ENCODE data around the gene GAMT. TPM values are rescaled to one million over a fixed set of nuclear protein-coding genes. Genes with fewer than 3 reads are reported as not detected.

Gene GAMT
- total RNA-seq, 1 donor = 6.7 TPM

DNA sequence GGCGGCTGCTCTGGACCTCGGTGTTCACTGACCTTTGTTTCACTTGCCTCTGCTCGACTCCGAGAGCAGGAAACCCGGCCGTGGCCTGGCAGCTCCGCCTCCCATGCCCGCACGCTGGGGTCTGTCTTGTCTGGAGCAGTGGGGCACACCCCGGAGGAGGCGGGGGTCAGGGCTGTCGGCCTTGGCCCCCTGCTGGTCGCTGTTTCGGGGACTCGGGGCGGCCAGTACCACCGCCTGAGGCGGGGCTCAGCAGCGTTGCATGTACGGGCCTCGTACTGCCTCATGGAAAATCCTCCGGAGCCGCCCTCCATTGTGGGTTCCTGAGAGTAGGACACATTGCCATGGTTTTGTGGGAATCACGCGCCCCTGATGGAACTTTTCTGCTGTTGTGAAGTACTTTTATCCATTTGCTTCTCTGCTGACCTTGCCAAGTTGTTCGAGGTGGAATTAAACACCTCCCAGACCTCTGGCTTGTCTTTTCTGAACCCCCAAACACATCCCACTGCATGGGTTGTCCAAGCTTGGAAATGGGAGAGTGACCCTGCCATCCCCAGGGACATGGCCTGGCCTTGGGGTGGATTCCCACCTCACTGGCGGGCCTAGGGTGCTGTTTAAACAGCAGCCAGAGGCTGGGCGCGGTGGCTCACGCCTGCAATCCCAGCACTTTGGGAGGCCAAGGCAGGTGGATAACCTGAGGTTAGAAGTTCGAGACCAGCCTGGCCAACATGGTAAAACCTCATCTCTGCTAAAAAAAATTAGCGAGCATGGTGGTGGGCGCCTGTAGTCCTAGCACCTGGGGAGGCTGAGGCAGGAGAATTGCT is 23.2 kb downstream of the GAMT start:
- Histone ChIP-seq H3K9me3 (ENCODE audit: low read depth, low read length) (no peaks in the 10 kb centered on the region), H3K4me3 (ENCODE audit: low read length) (no peak overlapping the region), H3K27me3 (ENCODE audit: insufficient read depth, low read length) (no peaks in the 10 kb centered on the region)

DNA sequence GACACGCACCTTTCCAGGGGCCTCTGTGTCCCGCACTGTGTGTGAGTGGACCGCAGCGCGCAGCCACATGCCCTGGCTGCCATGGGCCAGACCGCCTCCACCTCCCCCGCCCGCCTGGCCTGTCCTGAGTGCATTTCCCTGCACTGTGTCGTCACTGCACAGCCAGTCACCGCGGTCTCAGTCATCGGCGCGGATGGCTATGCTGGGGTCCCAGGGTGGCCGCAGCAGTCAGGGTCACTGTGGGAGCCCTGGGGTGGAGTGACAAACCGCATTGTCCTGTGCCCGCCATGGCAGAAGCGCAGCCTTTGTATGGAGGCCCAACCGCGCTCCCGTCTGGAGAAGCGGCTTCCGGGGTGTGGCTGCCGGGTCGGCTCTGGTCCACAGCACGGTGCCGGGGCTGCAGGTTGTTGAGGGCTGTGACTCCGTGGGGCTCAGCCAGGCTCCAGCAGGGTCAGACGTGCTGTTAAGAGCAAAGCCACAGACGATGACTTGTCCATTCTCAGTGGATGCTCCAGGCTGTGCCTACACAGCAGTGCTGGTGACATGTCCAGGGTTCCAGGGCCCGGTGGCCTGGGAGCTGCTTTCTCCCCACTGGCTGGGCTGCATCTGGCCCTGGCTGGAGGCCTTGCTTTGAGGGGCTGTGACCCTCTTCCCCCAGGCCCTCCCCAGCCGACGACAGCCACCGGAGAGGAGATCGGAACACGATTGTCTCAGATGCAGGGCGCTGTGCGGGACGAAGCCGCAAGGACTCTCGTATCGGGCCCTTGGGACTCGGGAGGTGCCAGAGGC is 24.0 kb downstream of the GAMT start:
- H3K4me1 ChIP-seq (ENCODE audit: insufficient read depth, low read length) = no peaks in the 10 kb centered on the region
- H3K27me3 ChIP-seq (ENCODE audit: insufficient read depth, low read length) = no peaks in the 10 kb centered on the region
- H3K4me3 ChIP-seq (ENCODE audit: low read length) = no peak overlapping the region
- no peaks in the 10 kb centered on the region for H3K9me3 ChIP-seq (ENCODE audit: low read depth, low read length)

More for the DNA sequence above, 23.2 kb downstream of the GAMT start:
- H3K4me1 ChIP-seq (ENCODE audit: insufficient read depth, low read length) = no peaks in the 10 kb centered on the region

DNA sequence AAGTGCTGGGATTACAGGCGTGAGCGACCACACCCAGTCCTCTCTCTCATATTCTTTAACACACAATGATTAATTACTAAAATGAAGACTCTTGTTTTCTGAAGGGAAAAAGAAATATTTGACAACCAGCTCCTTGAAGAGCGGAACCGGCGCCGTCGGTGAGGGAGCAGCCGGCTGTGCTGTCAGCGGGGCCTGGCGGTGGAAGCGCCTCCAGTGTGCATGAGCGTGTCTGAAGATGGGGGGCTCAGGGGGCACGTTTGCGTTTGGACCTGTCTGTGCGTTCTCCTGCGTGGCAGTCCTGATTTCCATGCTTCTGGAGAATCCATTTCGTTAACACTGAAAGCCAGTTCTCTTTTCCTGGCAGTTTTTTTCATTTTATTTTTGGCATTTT is 24.9 kb downstream of the GAMT start:
- Histone ChIP-seq H3K4me3 (ENCODE audit: low read length) (no peak overlapping the region), H3K27me3 (ENCODE audit: insufficient read depth, low read length) (no peaks in the 10 kb centered on the region), H3K9me3 (ENCODE audit: low read depth, low read length) (no peaks in the 10 kb centered on the region), H3K4me1 (ENCODE audit: insufficient read depth, low read length) (no peaks in the 10 kb centered on the region)

GRCh38 chr19:1374250-1374577 is 27.1 kb downstream of the GAMT start:
- H3K4me3 ChIP-seq (ENCODE audit: low read length) = no peak overlapping the region

GRCh38 chr19:1373534-1374249 is 27.6 kb downstream of the GAMT start:
- no peaks in the 10 kb centered on the region for H3K27me3 ChIP-seq (ENCODE audit: insufficient read depth, low read length)
- H3K4me3 ChIP-seq (ENCODE audit: low read length) = no peak overlapping the region
- H3K9me3 ChIP-seq (ENCODE audit: low read depth, low read length) = no peaks in the 10 kb centered on the region
- no peaks in the 10 kb centered on the region for H3K4me1 ChIP-seq (ENCODE audit: insufficient read depth, low read length)

More at GRCh38 chr19:1374250-1374577, 27.1 kb downstream of the GAMT start:
- Histone ChIP-seq H3K27me3 (ENCODE audit: insufficient read depth, low read length) (no peaks in the 10 kb centered on the region), H3K4me1 (ENCODE audit: insufficient read depth, low read length) (no peaks in the 10 kb centered on the region), H3K9me3 (ENCODE audit: low read depth, low read length) (no peaks in the 10 kb centered on the region)

- Histone ChIP-seq H3K9me3 (ENCODE audit: low read depth, low read length) (no peaks in the 10 kb centered on the region), H3K4me3 (ENCODE audit: low read length) (no peak overlapping the region), H3K4me1 (ENCODE audit: insufficient read depth, low read length) (no peaks in the 10 kb centered on the region), H3K27me3 (ENCODE audit: insufficient read depth, low read length) (no peaks in the 10 kb centered on the region)
Observed at GRCh38 chr19:1373042-1373533, 28.3 kb downstream of the GAMT start.

DNA sequence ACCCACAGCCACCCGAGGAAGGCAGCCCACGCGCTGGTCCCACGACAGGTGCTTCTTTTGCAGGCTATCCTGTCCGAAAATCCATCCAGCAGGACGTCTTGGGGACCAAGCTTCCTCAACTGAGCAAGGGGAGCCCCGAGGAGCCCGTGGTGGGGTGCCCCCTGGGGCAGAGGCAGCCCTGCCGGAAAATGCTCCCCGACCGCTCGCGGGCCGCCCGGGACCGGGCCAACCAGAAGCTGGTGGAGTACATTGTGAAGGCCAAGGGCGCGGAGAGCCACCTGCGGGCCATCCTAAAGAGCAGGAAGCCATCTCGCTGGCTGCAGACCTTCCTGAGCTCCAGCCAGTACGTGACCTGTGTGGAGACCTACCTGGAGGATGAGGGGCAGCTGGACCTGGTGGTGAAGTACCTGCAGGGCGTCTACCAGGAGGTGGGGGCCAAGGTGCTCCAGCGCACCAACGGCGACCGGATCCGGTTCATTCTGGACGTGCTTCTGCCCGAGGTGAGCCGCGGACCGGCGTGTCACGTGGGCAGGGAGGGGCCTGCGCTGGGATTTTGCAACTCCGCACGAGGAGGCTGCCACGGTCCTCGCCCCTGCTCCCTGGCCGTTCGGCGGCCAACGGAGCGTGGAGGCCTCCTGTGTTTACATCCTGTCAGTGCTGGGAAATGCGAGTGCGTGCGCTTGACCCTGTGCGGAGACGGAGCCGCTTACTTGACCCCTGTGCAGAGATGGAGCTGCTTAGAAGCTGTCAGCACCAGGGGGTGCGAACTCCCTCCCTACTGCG is 30.6 kb downstream of the GAMT start:
- Histone ChIP-seq H3K4me3 (ENCODE audit: low read length) (no peak overlapping the region), H3K9me3 (ENCODE audit: low read depth, low read length) (no peaks in the 10 kb centered on the region), H3K27me3 (ENCODE audit: insufficient read depth, low read length) (no peaks in the 10 kb centered on the region), H3K4me1 (ENCODE audit: insufficient read depth, low read length) (peaks cover 23% of the 10 kb centered on the region)

- Histone ChIP-seq H3K4me3 (ENCODE audit: low read length) (no peak overlapping the region), H3K9me3 (ENCODE audit: low read depth, low read length) (no peaks in the 10 kb centered on the region), H3K27me3 (ENCODE audit: insufficient read depth, low read length) (no peaks in the 10 kb centered on the region), H3K4me1 (ENCODE audit: insufficient read depth, low read length) (peaks cover 29% of the 10 kb centered on the region)
Observed at GRCh38 chr19:1369214-1369805, 32.0 kb downstream of the GAMT start.

DNA sequence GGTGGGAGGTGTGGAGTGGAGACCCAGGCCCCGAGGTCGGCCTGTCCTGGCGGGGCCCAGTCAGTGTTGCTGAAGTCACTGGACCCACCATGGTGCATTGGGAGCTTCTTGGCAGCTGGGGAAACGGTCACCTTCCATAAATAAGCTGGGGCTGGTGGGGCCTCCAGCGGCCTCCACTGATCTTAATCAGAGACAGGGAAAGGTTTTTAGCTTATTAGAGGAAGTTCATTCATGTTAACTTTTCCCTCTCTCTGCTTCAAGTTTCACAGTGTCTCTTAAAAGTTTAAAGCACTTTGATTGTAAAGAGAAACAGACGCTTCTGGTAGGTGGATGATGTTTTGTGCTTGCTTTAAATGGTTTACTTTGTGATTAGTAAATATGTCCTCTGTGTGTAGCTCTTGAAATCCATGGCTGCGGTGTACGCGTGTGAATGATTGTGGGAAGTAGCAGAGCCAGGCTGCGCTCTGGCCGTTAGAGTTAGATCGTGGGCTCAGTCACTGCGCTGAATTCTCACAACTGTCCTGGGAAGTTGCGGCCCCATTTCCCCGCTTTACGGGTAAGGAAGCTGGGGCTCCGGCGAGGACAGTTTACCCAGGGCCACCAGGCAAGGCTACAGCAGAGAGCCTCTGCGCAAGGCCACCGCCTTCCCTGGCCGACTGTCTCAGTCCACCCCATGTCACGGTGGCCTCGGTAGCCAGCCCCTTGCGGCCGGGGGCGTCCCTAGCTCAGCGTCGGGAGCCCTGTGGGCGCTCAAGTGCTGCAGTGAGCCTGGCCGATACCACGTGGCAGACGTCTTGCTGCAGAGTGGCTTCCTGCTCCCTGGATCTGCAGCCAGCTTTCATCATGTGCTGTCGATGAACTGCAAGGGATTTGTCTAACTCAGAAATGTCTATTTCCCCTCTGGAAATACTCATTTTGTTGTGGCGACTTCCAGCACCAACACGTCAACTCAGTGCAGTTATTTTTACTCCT is 34.2 kb downstream of the GAMT start:
- H3K27me3 ChIP-seq (ENCODE audit: insufficient read depth, low read length) = no peaks in the 10 kb centered on the region
- H3K4me1 ChIP-seq (ENCODE audit: insufficient read depth, low read length) = peaks cover 50% of the 10 kb centered on the region
- H3K9me3 ChIP-seq (ENCODE audit: low read depth, low read length) = no peaks in the 10 kb centered on the region
- no peak overlapping the region for H3K4me3 ChIP-seq (ENCODE audit: low read length)

- H3K9me3 ChIP-seq (ENCODE audit: low read depth, low read length) = no peaks in the 10 kb centered on the region
- H3K4me3 ChIP-seq (ENCODE audit: low read length) = no peak overlapping the region
- H3K27me3 ChIP-seq (ENCODE audit: insufficient read depth, low read length) = no peaks in the 10 kb centered on the region
- peaks cover 54% of the 10 kb centered on the region for H3K4me1 ChIP-seq (ENCODE audit: insufficient read depth, low read length)
Observed at GRCh38 chr19:1366296-1366695, 35.0 kb downstream of the GAMT start.

DNA sequence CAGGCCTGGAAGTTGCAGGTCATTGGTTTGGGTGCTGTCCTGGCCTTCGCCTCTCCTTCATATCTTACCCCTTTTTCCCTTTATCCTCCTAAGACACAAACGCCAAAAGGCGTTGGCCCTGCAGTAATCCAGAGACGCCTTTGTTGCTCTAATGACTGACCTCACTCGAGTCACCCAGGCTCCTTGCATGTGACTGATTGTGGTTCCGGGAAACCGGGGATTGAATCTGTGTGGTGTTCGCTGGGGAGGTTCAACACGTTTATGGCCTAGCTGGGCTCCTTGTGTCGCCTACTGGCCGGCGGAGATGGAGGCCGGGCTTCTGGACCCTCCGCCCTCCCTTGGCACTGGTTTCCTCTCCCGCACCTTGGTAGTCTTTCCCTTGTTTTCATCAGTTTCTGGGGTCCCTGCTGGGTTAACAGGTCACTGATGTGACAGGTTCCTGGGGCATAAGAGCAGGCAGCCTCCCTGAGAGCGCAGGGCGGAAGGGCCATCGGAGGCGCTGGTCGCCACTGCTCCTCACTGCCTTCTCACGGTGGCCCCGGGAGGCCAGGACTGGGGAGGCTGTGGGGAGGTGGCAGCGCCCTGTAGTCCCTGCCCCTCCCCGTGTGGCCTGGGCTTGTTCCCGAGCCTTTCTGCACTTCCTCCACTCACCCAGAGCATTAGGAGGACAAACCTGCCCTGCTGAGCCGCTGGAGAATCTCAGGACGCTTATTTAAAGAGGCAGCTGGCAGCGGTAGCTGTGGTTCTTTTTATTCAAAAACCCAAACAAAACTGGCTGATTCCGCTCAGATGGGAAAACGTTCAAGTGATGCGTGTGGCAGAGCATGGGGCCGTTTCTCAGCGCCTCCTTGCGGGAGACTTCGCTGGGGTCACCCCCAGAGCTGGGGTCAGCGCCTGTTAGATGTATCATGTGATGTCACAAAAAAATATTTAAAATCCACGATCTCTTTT is 35.7 kb downstream of the GAMT start:
- Histone ChIP-seq H3K4me3 (ENCODE audit: low read length) (no peak overlapping the region), H3K4me1 (ENCODE audit: insufficient read depth, low read length) (peaks cover 58% of the 10 kb centered on the region), H3K9me3 (ENCODE audit: low read depth, low read length) (no peaks in the 10 kb centered on the region), H3K27me3 (ENCODE audit: insufficient read depth, low read length) (no peaks in the 10 kb centered on the region)

DNA sequence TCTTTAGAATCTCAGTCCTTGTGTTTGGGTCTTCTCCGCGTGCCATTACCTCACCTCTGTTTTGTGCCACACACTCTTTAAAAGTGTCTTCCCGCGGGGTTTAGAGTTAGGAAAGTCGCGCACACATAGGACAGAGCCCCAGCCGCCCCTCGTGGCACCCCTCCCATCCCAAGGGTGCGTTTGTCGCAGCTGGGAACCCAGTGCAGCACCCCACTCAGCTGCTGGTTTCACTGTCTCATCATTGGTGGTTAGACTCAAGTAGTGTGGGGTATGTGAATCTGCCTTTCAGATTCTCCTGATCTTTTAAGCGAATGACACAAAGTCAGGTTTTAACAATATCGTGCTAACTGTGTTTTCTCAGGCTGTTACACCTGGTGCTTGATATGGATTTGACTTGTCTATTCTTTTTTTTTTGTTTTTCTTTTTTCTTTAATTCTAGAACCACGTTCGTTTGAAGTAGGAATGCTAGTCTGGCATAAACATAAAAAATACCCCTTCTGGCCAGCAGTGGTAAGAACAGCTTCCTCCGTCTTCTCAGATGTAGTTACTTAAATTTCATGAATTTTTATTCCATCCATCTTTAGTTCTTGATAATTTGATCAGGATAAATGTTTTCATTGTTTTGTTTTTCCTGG is 37.2 kb downstream of the GAMT start:
- no peaks in the 10 kb centered on the region for H3K27me3 ChIP-seq (ENCODE audit: insufficient read depth, low read length)
- no peaks in the 10 kb centered on the region for H3K9me3 ChIP-seq (ENCODE audit: low read depth, low read length)
- peaks cover 58% of the 10 kb centered on the region for H3K4me1 ChIP-seq (ENCODE audit: insufficient read depth, low read length)
- no peak overlapping the region for H3K4me3 ChIP-seq (ENCODE audit: low read length)

Measured in mononuclear cell (primary cell).